ENCODE results near the gene DPYD. TPM values are rescaled to one million over a fixed set of nuclear protein-coding genes. Genes with fewer than 3 reads are reported as not detected.

Gene DPYD
- total RNA-seq, 1 donor from 2014 or later, result 8.8 TPM

DNA sequence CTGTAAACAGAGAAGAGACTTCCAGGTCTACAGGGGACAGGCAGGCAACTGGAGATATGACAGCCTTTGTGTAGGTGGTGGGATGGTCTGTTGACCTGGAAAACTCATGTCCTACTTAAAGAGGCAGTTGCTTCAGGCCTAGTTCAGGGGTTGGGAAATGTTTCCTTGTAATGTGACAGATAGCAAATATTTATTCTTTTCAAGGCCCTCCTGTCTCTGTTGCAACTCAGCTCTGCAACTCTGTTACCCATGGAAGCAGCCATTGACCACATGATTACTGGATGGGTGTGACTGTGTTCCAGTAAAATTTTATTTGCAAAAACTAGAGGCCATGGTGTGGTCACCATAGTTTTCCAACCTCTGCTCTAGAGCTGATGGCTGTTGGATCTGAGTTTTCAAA, 857.3 kb downstream of the DPYD start:
- peaks cover 5% of the 10 kb centered on the region for H3K9me3 ChIP-seq (ENCODE audit: insufficient read depth, low read depth, low read length)
- no peak overlapping the region for H2AFZ ChIP-seq (ENCODE audit: low read depth, low read length)
- no peaks in the 10 kb centered on the region for H3K27me3 ChIP-seq (ENCODE audit: insufficient read depth, low read length)
- no peak overlapping the region for H3K27ac Mint-ChIP-seq (ENCODE audit: unreplicated experiment)
- H3K9ac ChIP-seq (ENCODE audit: low read length), result no peak overlapping the region
- H3K4me3 Mint-ChIP-seq (ENCODE audit: unreplicated experiment), result no peak overlapping the region
- H3K27me3 Mint-ChIP-seq (ENCODE audit: low read depth, unreplicated experiment), result no peaks in the 10 kb centered on the region
- DNase-seq (ENCODE audit: low read depth) (no peak), FAIRE-seq (no peak)
- no peak overlapping the region for H3K4me3 ChIP-seq (ENCODE audit: insufficient read depth, low read depth, low read length)
- TF ChIP-seq EZH2 (IDR thresholded peaks at IDR 0.05; ENCODE audit: insufficient read depth, low read length), result no peak
- TF ChIP-seq, protein P1, sequence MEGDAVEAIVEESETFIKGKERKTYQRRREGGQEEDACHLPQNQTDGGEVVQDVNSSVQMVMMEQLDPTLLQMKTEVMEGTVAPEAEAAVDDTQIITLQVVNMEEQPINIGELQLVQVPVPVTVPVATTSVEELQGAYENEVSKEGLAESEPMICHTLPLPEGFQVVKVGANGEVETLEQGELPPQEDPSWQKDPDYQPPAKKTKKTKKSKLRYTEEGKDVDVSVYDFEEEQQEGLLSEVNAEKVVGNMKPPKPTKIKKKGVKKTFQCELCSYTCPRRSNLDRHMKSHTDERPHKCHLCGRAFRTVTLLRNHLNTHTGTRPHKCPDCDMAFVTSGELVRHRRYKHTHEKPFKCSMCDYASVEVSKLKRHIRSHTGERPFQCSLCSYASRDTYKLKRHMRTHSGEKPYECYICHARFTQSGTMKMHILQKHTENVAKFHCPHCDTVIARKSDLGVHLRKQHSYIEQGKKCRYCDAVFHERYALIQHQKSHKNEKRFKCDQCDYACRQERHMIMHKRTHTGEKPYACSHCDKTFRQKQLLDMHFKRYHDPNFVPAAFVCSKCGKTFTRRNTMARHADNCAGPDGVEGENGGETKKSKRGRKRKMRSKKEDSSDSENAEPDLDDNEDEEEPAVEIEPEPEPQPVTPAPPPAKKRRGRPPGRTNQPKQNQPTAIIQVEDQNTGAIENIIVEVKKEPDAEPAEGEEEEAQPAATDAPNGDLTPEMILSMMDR (IDR thresholded peaks at IDR 0.05; ENCODE audit: insufficient read depth, low read depth, low read length), result no peak
- no peaks in the 10 kb centered on the region for H3K4me1 ChIP-seq (ENCODE audit: insufficient read depth, low read length)
- H4K20me1 ChIP-seq (ENCODE audit: insufficient read depth, low read length), result no peaks in the 10 kb centered on the region
- no peaks in the 10 kb centered on the region for H3K36me3 Mint-ChIP-seq (ENCODE audit: low read depth, unreplicated experiment)
- no peak overlapping the region for H3K27ac ChIP-seq (ENCODE audit: low read depth, low read length)
- H3K4me1 Mint-ChIP-seq (ENCODE audit: low read depth, unreplicated experiment), result peaks cover 3% of the 10 kb centered on the region
- H3K79me2 ChIP-seq (ENCODE audit: insufficient read depth, low read length), result no peaks in the 10 kb centered on the region
- H3K9me3 Mint-ChIP-seq (ENCODE audit: unreplicated experiment), result peaks cover 5% of the 10 kb centered on the region
- no peaks in the 10 kb centered on the region for H3K36me3 ChIP-seq (ENCODE audit: insufficient read depth, low read length)
- no peak overlapping the region for H3K4me2 ChIP-seq (ENCODE audit: low read length)

DNA sequence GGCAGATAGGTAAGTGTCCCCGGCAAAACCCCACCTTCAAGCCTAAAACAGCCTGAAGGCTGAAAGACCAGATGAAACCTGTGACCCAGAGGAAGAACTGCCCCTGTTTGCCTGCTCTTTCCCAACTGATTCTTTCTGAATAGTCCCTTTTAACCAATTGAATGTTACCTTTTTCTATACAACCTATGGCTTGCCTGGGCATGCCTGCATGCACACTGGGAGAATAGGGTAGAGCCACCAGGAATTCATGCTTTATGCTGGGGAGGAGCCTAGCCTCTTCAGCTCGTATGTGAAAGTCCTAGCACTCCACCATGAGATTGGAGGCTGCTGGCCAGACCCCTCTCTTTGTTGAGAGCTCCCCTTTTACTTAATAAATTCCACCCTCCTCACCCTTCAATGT, 859.2 kb downstream of the DPYD start:
- Histone ChIP-seq H3K9ac (ENCODE audit: low read length) (no peak overlapping the region), H3K79me2 (ENCODE audit: insufficient read depth, low read length) (no peaks in the 10 kb centered on the region), H3K4me2 (ENCODE audit: low read length) (no peak overlapping the region), H3K9me3 (ENCODE audit: insufficient read depth, low read depth, low read length) (peaks cover 12% of the 10 kb centered on the region), H3K27me3 (ENCODE audit: insufficient read depth, low read length) (no peaks in the 10 kb centered on the region), H3K4me1 (ENCODE audit: insufficient read depth, low read length) (no peaks in the 10 kb centered on the region), H3K27ac (ENCODE audit: low read depth, low read length) (no peak overlapping the region), H2AFZ (ENCODE audit: low read depth, low read length) (no peak overlapping the region), H3K4me3 (ENCODE audit: insufficient read depth, low read depth, low read length) (no peak overlapping the region), H3K36me3 (ENCODE audit: insufficient read depth, low read length) (no peaks in the 10 kb centered on the region), H4K20me1 (ENCODE audit: insufficient read depth, low read length) (no peaks in the 10 kb centered on the region)
- Mint-ChIP-seq H3K9me3 (ENCODE audit: unreplicated experiment) (peaks cover 5% of the 10 kb centered on the region), H3K27me3 (ENCODE audit: low read depth, unreplicated experiment) (no peaks in the 10 kb centered on the region), H3K36me3 (ENCODE audit: low read depth, unreplicated experiment) (no peaks in the 10 kb centered on the region), H3K4me3 (ENCODE audit: unreplicated experiment) (no peak overlapping the region), H3K27ac (ENCODE audit: unreplicated experiment) (no peak overlapping the region), H3K4me1 (ENCODE audit: low read depth, unreplicated experiment) (peaks cover 3% of the 10 kb centered on the region)
- TF ChIP-seq EZH2 (IDR thresholded peaks at IDR 0.05; ENCODE audit: insufficient read depth, low read length), result no peak
- TF ChIP-seq, protein P1 (IDR thresholded peaks at IDR 0.05; ENCODE audit: insufficient read depth, low read depth, low read length), result no peak
- DNase-seq (ENCODE audit: low read depth) (no peak), FAIRE-seq (no peak)

DNA sequence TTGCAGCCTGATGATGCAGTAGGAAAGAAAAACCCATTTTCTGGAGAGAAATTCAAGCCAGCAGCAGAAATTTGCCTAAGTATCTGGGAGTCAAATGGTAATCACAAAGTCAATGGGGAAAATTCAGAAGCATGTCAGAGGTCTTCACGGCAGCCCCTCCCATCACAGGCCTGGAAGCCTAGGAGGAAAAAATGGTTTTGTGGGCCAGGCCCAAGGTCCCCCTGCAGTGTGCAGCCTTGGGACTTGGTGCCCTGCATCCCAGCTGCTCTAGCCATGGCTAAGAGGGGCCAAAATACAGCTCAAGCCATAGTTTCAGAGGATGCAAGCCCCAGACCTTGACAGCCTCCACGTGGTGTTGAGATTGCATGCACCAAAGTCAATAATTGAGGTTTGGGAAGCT, 864.4 kb downstream of the DPYD start:
- Histone ChIP-seq H2AFZ (ENCODE audit: low read depth, low read length) (no peak overlapping the region), H3K4me1 (ENCODE audit: insufficient read depth, low read length) (no peaks in the 10 kb centered on the region), H4K20me1 (ENCODE audit: insufficient read depth, low read length) (no peaks in the 10 kb centered on the region), H3K9me3 (ENCODE audit: insufficient read depth, low read depth, low read length) (peaks cover 12% of the 10 kb centered on the region), H3K79me2 (ENCODE audit: insufficient read depth, low read length) (no peaks in the 10 kb centered on the region), H3K36me3 (ENCODE audit: insufficient read depth, low read length) (no peaks in the 10 kb centered on the region), H3K4me3 (ENCODE audit: insufficient read depth, low read depth, low read length) (no peak overlapping the region), H3K27ac (ENCODE audit: low read depth, low read length) (no peak overlapping the region), H3K4me2 (ENCODE audit: low read length) (no peak overlapping the region), H3K27me3 (ENCODE audit: insufficient read depth, low read length) (no peaks in the 10 kb centered on the region), H3K9ac (ENCODE audit: low read length) (no peak overlapping the region)
- no peak overlapping the region for H3K27ac Mint-ChIP-seq (ENCODE audit: unreplicated experiment)
- FAIRE-seq (no peak), DNase-seq (ENCODE audit: low read depth) (no peak)
- no peaks in the 10 kb centered on the region for H3K36me3 Mint-ChIP-seq (ENCODE audit: low read depth, unreplicated experiment)
- no peaks in the 10 kb centered on the region for H3K27me3 Mint-ChIP-seq (ENCODE audit: low read depth, unreplicated experiment)
- H3K4me3 Mint-ChIP-seq (ENCODE audit: unreplicated experiment), result no peak overlapping the region
- H3K4me1 Mint-ChIP-seq (ENCODE audit: low read depth, unreplicated experiment), result no peaks in the 10 kb centered on the region
- TF ChIP-seq, protein P1 (IDR thresholded peaks at IDR 0.05; ENCODE audit: insufficient read depth, low read depth, low read length), result no peak
- no peak for TF ChIP-seq EZH2 (IDR thresholded peaks at IDR 0.05; ENCODE audit: insufficient read depth, low read length)
- peaks cover 4% of the 10 kb centered on the region for H3K9me3 Mint-ChIP-seq (ENCODE audit: unreplicated experiment)

Measured in astrocyte (in vitro differentiated cells and primary cell).